GM12891 (cell line): ENCODE measurements around the gene PCDHGA3.

Experiments
- PAX5 ChIP-seq: IDR thresholded peaks from 2 replicates; pipeline ENCODE4 v1.6.1; 2011; ENCODE audit warnings: low read length, moderate library complexity, mild to moderate bottlenecking; ENCODE audit not compliant: insufficient read depth, severe bottlenecking
- POLR2A ChIP-seq: IDR thresholded peaks from 2 replicates; pipeline ENCODE4 v1.6.1; 2011; ENCODE audit warnings: low read depth, low read length, control low read depth
- POLR2AphosphoS5 ChIP-seq: IDR thresholded peaks from 2 replicates; pipeline ENCODE4 v1.6.1; 2011; ENCODE audit warnings: low read depth, low read length, control low read depth
- TAF1 ChIP-seq: IDR thresholded peaks from 2 replicates; pipeline ENCODE4 v1.6.1; 2011; ENCODE audit warnings: low read depth, low read length, control low read depth

DNA sequence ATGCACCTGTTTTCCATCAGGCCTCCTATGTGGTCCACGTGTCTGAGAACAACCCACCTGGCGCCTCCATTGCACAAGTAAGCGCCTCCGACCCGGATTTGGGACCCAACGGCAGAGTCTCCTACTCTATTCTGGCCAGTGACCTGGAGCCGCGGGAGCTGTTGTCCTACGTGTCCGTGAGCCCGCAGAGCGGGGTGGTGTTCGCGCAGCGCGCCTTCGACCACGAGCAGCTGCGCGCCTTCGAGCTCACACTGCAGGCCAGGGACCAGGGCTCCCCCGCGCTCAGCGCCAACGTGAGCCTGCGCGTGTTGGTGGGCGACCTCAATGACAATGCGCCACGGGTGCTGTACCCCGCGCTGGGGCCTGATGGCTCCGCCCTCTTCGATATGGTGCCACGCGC lies 8.0 kb downstream of the PCDHGA3 start:
- TF ChIP-seq TAF1 (no peak), POLR2A (no peak), PAX5 (no peak), POLR2AphosphoS5 (no peak)
